Urinary bladder (tissue), 4 donors: Measurements from ENCODE around the gene MALRD1. TPM values are rescaled to one million over a fixed set of nuclear protein-coding genes. Genes with fewer than 3 reads are reported as not detected.

Experiments
- DNase-seq: peaks from one replicate; pipeline ENCODE4 v3.0.0-alpha.2; 2015; ENCODE audit errors: extremely low spot score
- H3K27ac ChIP-seq: one replicate; pipeline ENCODE4 v1.5.1; 2013; ENCODE audit warnings: low read depth, mild to moderate bottlenecking, moderate library complexity
- H3K36me3 ChIP-seq: one replicate; pipeline ENCODE4 v1.6.1; 2013; ENCODE audit warnings: mild to moderate bottlenecking, moderate library complexity; ENCODE audit not compliant: insufficient read depth
- H3K4me1 ChIP-seq: one replicate; pipeline ENCODE4 v1.6.1; 2013; ENCODE audit warnings: mild to moderate bottlenecking, moderate library complexity; ENCODE audit not compliant: insufficient read depth
- H3K4me3 ChIP-seq: one replicate; pipeline ENCODE4 v1.5.1; 2013; ENCODE audit warnings: low read depth, low read length
- WGBS: extraction: QIAGEN DNeasy Blood & Tissue Kit; methylation state at CpG from one replicate; pipeline ENCODE4 v1.1.7; 2013; 5-methylcytosine and 5-hydroxymethylcytosine counted together
- polyA plus RNA-seq: library from polyadenylated mRNA; stranded (reverse); fragments of 200-250 nt; gene quantifications from one replicate; pipeline ENCODE4 v1.2.3, GENCODE V29; 2013
- total RNA-seq: library from RNA; depleted of rRNA; stranded (reverse); fragments of >200 nt; gene quantifications from one replicate; pipeline ENCODE4 v1.2.3, GENCODE V29; 2014
- donor health status: healthy with polysubstance abuse.
- donor health status: healthy.

The MALRD1 gene
- total and polyA plus RNA-seq, 2 donors = 0.52 to 13.8 TPM

GRCh38 chr10:19466709-19467108 is 418.1 kb downstream of the MALRD1 start:
- Histone ChIP-seq H3K4me3 (no peak overlapping the region), H3K4me1 (no peaks in the 10 kb centered on the region), H3K27ac (no peak overlapping the region), H3K36me3 (no peaks in the 10 kb centered on the region)
- DNase-seq = no peak
- WGBS = 96% methylated on average over 6 of the region's 6 CpGs

GRCh38 chr10:19468413-19468812 is 419.8 kb downstream of the MALRD1 start:
- WGBS = 15% methylated on average over 1 of the region's 1 CpG
- Histone ChIP-seq H3K4me1 (no peaks in the 10 kb centered on the region), H3K4me3 (no peak overlapping the region), H3K27ac (no peak overlapping the region), H3K36me3 (no peaks in the 10 kb centered on the region)
- no peak for DNase-seq

GRCh38 chr10:19469521-19469920 is 420.9 kb downstream of the MALRD1 start:
- no peak for DNase-seq
- no peak overlapping the region for H3K27ac ChIP-seq
- WGBS = 0% methylated on average over 1 of the region's 1 CpG
- H3K4me1 ChIP-seq = no peaks in the 10 kb centered on the region
- no peaks in the 10 kb centered on the region for H3K36me3 ChIP-seq
- H3K4me3 ChIP-seq = no peak overlapping the region

GRCh38 chr10:19479854-19480253 is 431.3 kb downstream of the MALRD1 start:
- Histone ChIP-seq H3K36me3 (no peaks in the 10 kb centered on the region), H3K27ac (no peak overlapping the region)
- WGBS = 72% methylated on average over 4 of the region's 4 CpGs

GRCh38 chr10:19480353-19480752 is 431.8 kb downstream of the MALRD1 start:
- Histone ChIP-seq H3K36me3 (no peaks in the 10 kb centered on the region), H3K27ac (no peak overlapping the region), H3K4me1 (no peaks in the 10 kb centered on the region), H3K4me3 (no peak overlapping the region)
- no peak for DNase-seq
- WGBS = 43% methylated on average over 3 of the region's 3 CpGs

More at GRCh38 chr10:19479854-19480253, 431.3 kb downstream of the MALRD1 start:
- Histone ChIP-seq H3K4me1 (no peaks in the 10 kb centered on the region), H3K4me3 (no peak overlapping the region)
- no peak for DNase-seq

- whole genome bisulfite sequencing = 64% methylated on average over 2 of the region's 2 CpGs
- Histone ChIP-seq H3K4me1 (no peaks in the 10 kb centered on the region), H3K36me3 (no peaks in the 10 kb centered on the region), H3K4me3 (no peak overlapping the region), H3K27ac (no peak overlapping the region)
- DNase-seq = no peak
Measured at GRCh38 chr10:19483421-19483820, 434.8 kb downstream of the MALRD1 start.

GRCh38 chr10:19488592-19489280 is 440.1 kb downstream of the MALRD1 start:
- no peak for DNase-seq
- WGBS = 42% methylated on average over 23 of the region's 23 CpGs
- Histone ChIP-seq H3K4me1 (no peaks in the 10 kb centered on the region), H3K27ac (no peak overlapping the region), H3K36me3 (no peaks in the 10 kb centered on the region), H3K4me3 (peak overlapping the region; percentile 23)

GRCh38 chr10:19491166-19491565 is 442.6 kb downstream of the MALRD1 start:
- no peak for DNase-seq
- H3K36me3 ChIP-seq = no peaks in the 10 kb centered on the region
- H3K4me3 ChIP-seq = no peak overlapping the region
- 97% methylated on average over 2 of the region's 2 CpGs for WGBS
- no peak overlapping the region for H3K27ac ChIP-seq
- no peaks in the 10 kb centered on the region for H3K4me1 ChIP-seq

- WGBS = 95% methylated on average over 3 of the region's 3 CpGs
- Histone ChIP-seq H3K4me1 (no peaks in the 10 kb centered on the region), H3K4me3 (no peak overlapping the region), H3K36me3 (no peaks in the 10 kb centered on the region), H3K27ac (no peak overlapping the region)
- no peak for DNase-seq
Measured at GRCh38 chr10:19493917-19494316, 445.3 kb downstream of the MALRD1 start.

GRCh38 chr10:19497026-19497425 is 448.4 kb downstream of the MALRD1 start:
- Histone ChIP-seq H3K4me1 (no peaks in the 10 kb centered on the region), H3K27ac (no peak overlapping the region), H3K36me3 (no peaks in the 10 kb centered on the region), H3K4me3 (no peak overlapping the region)
- no peak for DNase-seq
- WGBS = 93% methylated on average over 4 of the region's 4 CpGs

- Histone ChIP-seq H3K4me1 (no peaks in the 10 kb centered on the region), H3K36me3 (peaks cover 2% of the 10 kb centered on the region), H3K4me3 (no peak overlapping the region), H3K27ac (peak overlapping the region; percentile 10)
- no peak for DNase-seq
- 75% methylated on average over 1 of the region's 1 CpG for whole genome bisulfite sequencing
Measured at GRCh38 chr10:19498393-19499290, 450.0 kb downstream of the MALRD1 start.

GRCh38 chr10:19499291-19499770 is 450.7 kb downstream of the MALRD1 start:
- 40% methylated on average over 1 of the region's 1 CpG for WGBS
- no peak for DNase-seq
- no peak overlapping the region for H3K27ac ChIP-seq
- H3K4me3 ChIP-seq = no peak overlapping the region
- H3K4me1 ChIP-seq = no peaks in the 10 kb centered on the region
- H3K36me3 ChIP-seq = peaks cover 2% of the 10 kb centered on the region

GRCh38 chr10:19500959-19501358 is 452.4 kb downstream of the MALRD1 start:
- no peak for DNase-seq
- no peak overlapping the region for H3K4me3 ChIP-seq
- no peaks in the 10 kb centered on the region for H3K4me1 ChIP-seq
- peaks cover 2% of the 10 kb centered on the region for H3K36me3 ChIP-seq
- 83% methylated on average over 1 of the region's 1 CpG for WGBS
- H3K27ac ChIP-seq = no peak overlapping the region
